T-cell (primary cell): ENCODE data around the gene ATG3. TPM values are rescaled to one million over a fixed set of nuclear protein-coding genes. Genes with fewer than 3 reads are reported as not detected.

Source experiments
- ATAC-seq, 4 experiments: fragments of 200-7000 bp in 3 of 4; fragments of 150-1000 bp in 1 of 4; cut with Tn5 transposase; replicated peaks in 1 of 4; 1 replicate in 3 of 4; 2 replicates in 1 of 4; pipeline ENCODE4 v1.10.0; 2021; ENCODE audit warnings: moderate library complexity in 3 of 4, mild to moderate bottlenecking in 2 of 4, moderate number of reproducible peaks in 1 of 4
- CTCF ChIA-PET, 2 donors: fragments of 300-600 bp; sonication (Branson Sonifier 250); formaldehyde crosslinking; loops; one replicate each; lab custom pipeline; 2022; ENCODE audit warnings: antibody characterized with exemption in 2 of 2; lab: Charles Lee
- POLR2A ChIA-PET, 2 donors: fragments of 300-600 bp; sonication (Branson Sonifier 250); formaldehyde crosslinking; loops; one replicate each; lab custom pipeline; 2022; ENCODE audit warnings: antibody characterized with exemption in 2 of 2; lab: Charles Lee
- DNase-seq, 35 experiments: peaks; one replicate each; pipeline versions ENCODE4 v3.0.0 to v3.0.0-alpha.2; 2013 to 2023
- H3K27ac ChIP-seq: one replicate; pipeline ENCODE4 v1.5.1; 2013; ENCODE audit warnings: low read length
- H3K27me3 ChIP-seq, 2 experiments: replicated peaks in 1 of 2; 1 replicate in 1 of 2; 2 replicates in 1 of 2; pipeline versions ENCODE4 v1.6.1 to v1.7.0; 2013; ENCODE audit warnings: low read length in 1 of 2, mixed read lengths in 1 of 2; ENCODE audit not compliant: control insufficient read depth in 2 of 2, insufficient read depth in 2 of 2; ENCODE audit errors: extremely low read depth in 1 of 2
- H3K36me3 ChIP-seq, 2 donors: 1 replicate in 1 of 2; 2 replicates in 1 of 2; pipeline versions ENCODE4 v1.6.1 to v1.7.0; 2013; ENCODE audit warnings: low read length in 1 of 2; ENCODE audit not compliant: control insufficient read depth in 2 of 2, insufficient read depth in 1 of 2; ENCODE audit errors: extremely low read depth in 1 of 2
- H3K4me1 ChIP-seq, 2 experiments: 1 replicate in 1 of 2; 2 replicates in 1 of 2; pipeline versions ENCODE4 v1.6.1 to v1.7.0; 2013; ENCODE audit warnings: low read length in 2 of 2, mixed read lengths in 1 of 2; ENCODE audit not compliant: insufficient read depth in 2 of 2, control insufficient read depth in 1 of 2; ENCODE audit errors: extremely low read depth in 1 of 2
- H3K4me3 ChIP-seq, 2 donors: 1 replicate in 1 of 2; 2 replicates in 1 of 2; pipeline versions ENCODE4 v1.5.1 to v1.7.0; 2013; ENCODE audit warnings: mild to moderate bottlenecking in 2 of 2, low read length in 1 of 2, moderate library complexity in 1 of 2; ENCODE audit not compliant: control insufficient read depth in 1 of 2; ENCODE audit errors: extremely low read depth in 1 of 2
- H3K9me3 ChIP-seq: 2 replicates; pipeline ENCODE4 v1.7.0; 2013
- H3K27ac Mint-ChIP-seq, 2 donors: one replicate each; pipeline ENCODE4 v1.8.0; 2020 to 2021; ENCODE audit warnings: mild to moderate bottlenecking in 2 of 2, mixed read lengths in 2 of 2
- H3K27me3 Mint-ChIP-seq, 2 donors: one replicate each; pipeline ENCODE4 v1.8.0; 2021 to 2022; ENCODE audit warnings: mixed read lengths in 2 of 2
- H3K36me3 Mint-ChIP-seq: one replicate; pipeline ENCODE4 v1.8.0; 2021; ENCODE audit warnings: mixed read lengths
- H3K4me1 Mint-ChIP-seq, 3 donors: one replicate each; pipeline ENCODE4 v1.8.0; 2020 to 2022; ENCODE audit warnings: mixed read lengths in 3 of 3, mild to moderate bottlenecking in 1 of 3
- H3K4me3 Mint-ChIP-seq, 3 donors: one replicate each; pipeline ENCODE4 v1.8.0; 2020 to 2022; ENCODE audit warnings: mild to moderate bottlenecking in 3 of 3, mixed read lengths in 3 of 3, moderate library complexity in 3 of 3
- H3K9me3 Mint-ChIP-seq, 3 donors: one replicate each; pipeline ENCODE4 v1.8.0; 2020 to 2022; ENCODE audit warnings: mixed read lengths in 3 of 3
- WGBS: methylation state at CpG from one replicate; pipeline ENCODE4 v1.1.5; 2013; ENCODE audit warnings: missing lambda C conversion rate; ENCODE audit not compliant: insufficient coverage; 5-methylcytosine and 5-hydroxymethylcytosine counted together
- total RNA-seq, 35 experiments: library from RNA in 6 of 35; stranded (reverse) in 6 of 35; fragments of 120-200 nt in 1 of 35; gene quantifications; one replicate each; pipeline versions ENCODE4 v1.2.1 to v1.2.4 and lab custom pipeline; 2013 to 2026

ATG3 gene
- total RNA-seq, 5 donors from 2014 or later (not counting 1 experiment from before 2014, with no cell fraction given) = 40.5 to 51.1 (median 49.0) TPM

DNA sequence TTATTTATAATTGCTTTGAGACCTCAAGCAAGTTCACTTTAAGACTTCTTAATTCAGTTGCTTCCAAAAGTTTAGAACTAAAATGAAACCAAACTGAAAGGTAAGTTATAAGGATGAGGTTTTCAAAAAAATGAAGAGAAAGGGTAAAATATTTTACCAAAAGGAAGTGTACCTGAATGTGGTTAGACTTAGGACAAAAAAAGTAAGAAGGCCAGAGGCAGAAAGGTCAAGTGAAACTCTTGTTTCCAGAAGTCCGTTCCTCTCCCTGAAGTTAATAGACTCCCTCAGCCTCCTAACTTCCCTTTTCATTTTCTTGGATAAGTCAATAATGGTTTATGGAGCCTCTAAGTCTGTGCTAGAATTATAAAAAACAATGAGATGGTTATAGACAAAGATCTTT lies 79.1 kb downstream of the ATG3 start:
- Histone ChIP-seq H3K36me3 (peaks cover 0 to 8% of the 10 kb centered on the region in 2 donors), H3K4me1 (peaks cover 11 to 14% of the 10 kb centered on the region in 2 experiments), H3K27ac (peak overlapping the region; percentile 7), H3K9me3 (no peaks in the 10 kb centered on the region), H3K4me3 (no peak overlapping the region), H3K27me3 (no peaks in the 10 kb centered on the region)
- WGBS = no CpG with 5 or more reads among the region's 1 CpG
- Mint-ChIP-seq H3K36me3 (peaks cover 48% of the 10 kb centered on the region), H3K27ac (peak overlapping the region; percentile 58 to 85), H3K4me1 (peaks cover 62 to 68% (median 68%) of the 10 kb centered on the region in 3 donors), H3K4me3 (peak overlapping the region in 2 of 3 donors; percentile 31 to 34), H3K27me3 (no peaks in the 10 kb centered on the region), H3K9me3 (peaks cover 0 to 5% (median 0%) of the 10 kb centered on the region in 3 donors)
- POLR2A ChIA-PET = interaction anchor here in 1 of 2 donors (0.6 kb wide), 1 partner anchor 133 kb away, joined by 3 read pairs; no protein-coding TSS in a partner anchor
- ATAC-seq (no peak), DNase-seq (no peak)
- CTCF ChIA-PET = interaction anchor here in 1 of 2 donors (0.6 kb wide), 1 partner anchor 442 kb away, joined by 4 read pairs; no protein-coding TSS in a partner anchor

Other genes starting within 250 kb of the ATG3 start
- 1 to 10 TPM; 1.3 to 4.6 (median 2.2) TPM for gene CD200, start 228.8 kb downstream of the ATG3 start, total RNA-seq
- gene BTLA, start 62.5 kb downstream of the ATG3 start, total RNA-seq = 10 to 100 TPM; 11.5 to 16.9 (median 15.2) TPM
- 10 to 100 TPM; 11.7 to 20.4 (median 16.3) TPM for gene SLC35A5, start 83 bp upstream of the ATG3 start, total RNA-seq
- under 1 TPM in 3 of 5 donors, not detected in 2; 0.55 to 0.66 (median 0.56) TPM for gene CCDC80, start 79.2 kb upstream of the ATG3 start, total RNA-seq